ENCODE data around the gene TAGLN3.

GRCh38 chr3:111986800-111987199, 11.9 kb upstream of the TAGLN3 start:
- no peak for TF ChIP-seq CTCF (IDR thresholded peaks at IDR 0.05)
- no peak for TF ChIP-seq POLR2A (IDR thresholded peaks at IDR 0.05)
